ENCODE results near the gene VOPP1.
"Not testable (repeated sequence)": the region's sequence is repeated elsewhere in the genome, so short reads cannot be mapped to it uniquely, and the experiment has no call there.

VOPP1 gene

DNA sequence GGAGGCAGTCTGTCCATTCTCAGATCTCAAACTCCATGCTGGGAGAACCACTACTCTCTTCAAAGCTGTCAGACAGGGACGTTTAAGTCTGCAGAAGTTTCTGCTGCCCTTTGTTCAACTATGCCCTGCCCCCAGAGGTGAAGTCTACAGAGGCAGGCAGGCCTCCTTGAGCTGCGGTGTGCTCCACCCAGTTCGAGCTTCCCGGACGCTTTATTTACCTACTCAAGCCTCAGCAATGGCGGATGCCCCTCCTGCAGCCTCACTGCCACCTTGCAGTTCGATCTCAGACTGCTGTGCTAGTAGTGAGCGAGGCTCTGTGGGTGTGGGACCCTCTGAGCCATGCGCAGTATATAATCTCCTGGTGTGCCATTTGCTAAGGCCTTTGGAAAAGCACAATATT, 10.4 kb upstream of the VOPP1 start:
- not testable (repeated sequence) for DNase-seq

DNA sequence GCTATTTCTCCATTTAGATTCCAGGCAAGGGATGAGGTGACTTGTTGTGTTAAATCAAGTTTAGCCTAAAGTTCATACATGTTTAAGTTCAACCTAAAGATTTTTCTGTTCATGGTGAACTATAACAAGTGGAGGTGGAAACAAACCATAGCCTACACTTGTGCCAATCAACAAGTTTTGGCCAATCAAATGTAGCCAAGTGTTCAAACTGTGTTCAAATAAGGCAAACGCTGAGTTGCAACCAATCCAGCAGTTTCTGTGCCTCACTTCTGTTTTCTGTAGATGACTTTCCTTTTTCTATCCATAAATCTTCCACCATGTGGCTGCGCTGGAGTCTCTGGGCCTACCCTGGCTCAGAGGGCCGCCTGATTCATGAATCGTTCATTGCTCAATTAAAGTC, 4.5 kb upstream of the VOPP1 start:
- no peak for DNase-seq

DNA sequence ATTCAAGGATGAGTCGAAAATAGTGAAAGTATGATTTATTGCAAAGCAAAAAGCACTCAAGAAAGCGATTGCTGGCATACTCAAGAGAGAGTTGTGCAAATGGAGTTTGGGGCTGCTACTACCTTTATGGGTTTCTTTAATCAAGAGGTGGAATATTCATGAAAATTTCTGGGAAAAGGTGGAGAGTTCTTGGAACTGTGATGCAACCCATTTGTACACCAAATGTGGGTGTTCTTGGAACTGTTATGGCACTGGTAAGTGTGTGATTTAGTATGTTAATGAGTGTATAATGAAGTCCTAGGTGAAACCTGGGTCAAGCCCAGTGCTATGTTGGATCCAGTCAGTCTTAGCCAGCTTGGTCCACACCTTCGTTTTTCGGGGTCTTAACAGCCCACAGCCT, 3.4 kb upstream of the VOPP1 start:
- DNase-seq: no peak

DNA sequence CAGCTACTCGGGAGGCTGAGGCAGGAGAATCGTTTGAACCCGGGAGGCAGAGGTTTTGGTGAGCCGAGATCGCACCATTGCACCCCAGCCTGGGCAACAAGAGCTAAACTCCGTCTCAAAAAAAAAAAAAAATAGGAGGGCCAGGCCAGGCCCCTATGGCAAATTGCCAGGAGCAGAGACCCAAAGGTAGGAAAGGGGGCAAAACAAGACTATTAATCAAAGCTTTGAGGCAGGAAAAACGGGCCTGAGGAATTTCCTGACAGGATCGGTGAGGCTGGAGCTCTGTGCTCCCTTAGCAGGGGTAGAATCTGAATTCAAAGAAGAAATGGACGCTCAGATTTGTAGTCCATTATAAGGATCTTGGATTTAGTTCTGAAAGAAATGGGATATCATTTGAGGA, 2.8 kb upstream of the VOPP1 start:
- no peak for DNase-seq

DNA sequence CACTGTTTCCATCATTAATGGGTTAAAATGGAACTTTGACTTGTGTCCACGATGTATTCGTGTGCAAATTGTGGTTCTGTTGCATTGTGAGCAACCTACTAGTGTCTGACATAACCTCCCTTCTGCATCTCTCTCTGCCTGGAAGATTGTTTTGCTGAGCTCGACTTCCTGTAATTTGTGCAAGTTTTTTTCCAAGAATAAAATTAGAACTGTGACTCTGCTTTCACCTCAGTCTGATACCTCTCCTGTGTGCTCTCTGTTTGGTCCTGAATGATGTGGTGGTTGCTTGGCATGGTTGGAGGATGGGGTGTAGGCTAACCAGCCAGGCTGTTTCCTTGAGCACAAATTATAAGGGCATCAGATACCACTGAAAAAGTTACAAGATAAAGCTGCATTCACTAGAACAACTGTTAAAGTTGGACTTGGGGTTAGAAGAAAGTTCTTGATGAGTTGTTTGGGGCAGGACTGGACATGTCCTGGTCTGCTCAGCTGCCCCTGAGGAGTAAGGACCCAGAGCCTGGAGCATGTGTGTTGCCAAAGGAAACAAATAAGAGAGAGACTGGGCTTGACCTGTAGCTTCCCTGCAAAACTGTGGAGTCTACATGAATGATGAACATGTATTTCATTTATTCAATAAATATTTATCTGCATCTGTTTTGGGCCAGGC, 1.9 kb upstream of the VOPP1 start:
- DNase-seq: peak in 1 of 51 donors; percentile 28

DNA sequence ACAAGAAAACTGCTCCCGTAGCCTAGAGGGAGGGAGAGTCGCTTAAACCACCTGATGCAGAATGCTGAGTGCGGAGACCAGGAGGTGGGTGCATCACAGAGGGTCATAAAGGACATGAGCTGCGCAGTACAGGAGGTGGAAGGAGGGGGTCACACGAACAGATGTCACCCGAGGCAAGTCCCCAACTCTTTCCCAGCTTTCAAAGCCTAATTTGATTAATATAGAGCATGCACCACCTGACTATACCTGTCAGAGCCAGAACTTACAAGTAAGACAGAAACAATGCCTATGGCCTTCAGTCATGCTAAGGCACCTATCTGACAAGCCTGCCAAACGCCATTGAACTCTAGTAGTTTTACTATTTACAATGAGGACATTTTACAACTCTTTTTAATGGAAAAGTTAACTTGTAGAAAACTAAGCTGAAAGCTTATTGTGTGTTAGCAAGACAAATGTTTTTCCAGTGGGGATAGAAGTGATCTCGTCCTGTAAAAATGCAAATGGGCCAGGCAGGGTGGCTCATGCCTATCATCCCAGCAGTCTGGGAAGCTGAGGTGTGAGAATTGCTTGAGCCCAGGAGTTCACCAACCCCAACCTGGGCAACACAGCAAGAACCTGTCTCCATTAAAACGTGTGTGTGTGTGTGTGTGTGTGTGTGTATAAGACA, 1.1 kb upstream of the VOPP1 start:
- peak in 1 of 51 donors; percentile 62 for DNase-seq

DNA sequence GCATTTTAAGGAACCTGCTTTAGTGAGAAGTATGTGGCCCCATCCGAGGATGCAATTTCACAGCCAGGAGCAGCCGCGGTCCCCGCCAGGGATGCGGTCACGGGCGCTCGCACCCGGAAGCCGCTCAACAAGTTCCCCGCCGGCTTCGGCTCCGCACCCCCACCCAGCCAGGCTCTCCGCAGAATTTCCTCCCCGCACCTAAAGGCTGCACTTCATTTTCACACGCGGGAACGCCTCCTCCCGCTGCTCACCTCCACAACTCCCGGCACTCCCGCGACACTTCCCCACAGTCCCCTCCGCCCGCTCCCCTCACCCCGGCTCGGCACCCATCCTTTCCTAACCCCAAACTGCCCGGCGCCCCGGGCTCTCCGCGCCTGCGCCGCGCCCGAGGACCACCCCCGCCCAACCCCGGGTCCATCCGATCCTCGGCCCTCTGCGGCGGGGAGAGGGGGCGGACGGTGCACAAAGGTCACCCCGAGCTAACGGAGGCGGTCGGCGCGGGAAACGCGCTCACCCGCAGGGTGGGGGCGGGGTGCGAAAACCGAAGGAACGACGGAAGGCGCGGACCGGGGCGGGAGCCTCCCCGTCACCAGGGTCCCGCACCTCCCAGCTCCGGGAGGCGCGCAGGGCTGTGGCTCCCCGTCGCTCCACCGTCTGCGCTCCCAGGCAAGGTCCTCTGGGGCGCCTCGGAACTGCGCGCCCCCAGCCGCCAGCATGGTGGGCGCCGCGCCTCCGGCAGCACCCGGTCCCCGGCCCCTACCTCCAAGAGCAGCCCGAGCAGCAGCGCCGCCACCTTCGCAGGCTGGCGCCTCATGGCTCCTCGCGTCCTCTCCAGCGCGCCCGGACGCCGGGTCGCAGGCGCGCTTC, 558 bp downstream of the VOPP1 start:
- peak in 34 of 51 donors; percentile 10 to 70 (median 44) for DNase-seq

DNA sequence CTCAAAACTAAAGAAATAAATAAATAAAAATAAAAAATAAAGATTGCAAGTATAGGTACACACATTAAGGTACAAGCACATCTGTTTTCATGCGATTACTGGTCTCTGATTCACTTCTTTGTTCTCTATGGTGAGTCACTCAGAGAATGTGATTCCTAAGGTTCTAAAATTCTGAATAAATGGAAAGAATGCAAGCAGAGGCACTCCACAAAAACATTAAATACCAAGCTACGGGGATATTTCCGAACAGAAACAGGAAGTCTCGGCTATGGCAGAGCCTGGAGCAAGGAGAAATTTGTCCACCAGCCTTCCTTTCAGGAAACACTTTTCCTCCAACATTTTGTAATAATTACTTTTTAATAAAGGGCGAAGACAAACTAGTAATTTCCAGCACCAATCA, 1.4 kb downstream of the VOPP1 start:
- peak in 1 of 51 donors; percentile 17 for DNase-seq

DNA sequence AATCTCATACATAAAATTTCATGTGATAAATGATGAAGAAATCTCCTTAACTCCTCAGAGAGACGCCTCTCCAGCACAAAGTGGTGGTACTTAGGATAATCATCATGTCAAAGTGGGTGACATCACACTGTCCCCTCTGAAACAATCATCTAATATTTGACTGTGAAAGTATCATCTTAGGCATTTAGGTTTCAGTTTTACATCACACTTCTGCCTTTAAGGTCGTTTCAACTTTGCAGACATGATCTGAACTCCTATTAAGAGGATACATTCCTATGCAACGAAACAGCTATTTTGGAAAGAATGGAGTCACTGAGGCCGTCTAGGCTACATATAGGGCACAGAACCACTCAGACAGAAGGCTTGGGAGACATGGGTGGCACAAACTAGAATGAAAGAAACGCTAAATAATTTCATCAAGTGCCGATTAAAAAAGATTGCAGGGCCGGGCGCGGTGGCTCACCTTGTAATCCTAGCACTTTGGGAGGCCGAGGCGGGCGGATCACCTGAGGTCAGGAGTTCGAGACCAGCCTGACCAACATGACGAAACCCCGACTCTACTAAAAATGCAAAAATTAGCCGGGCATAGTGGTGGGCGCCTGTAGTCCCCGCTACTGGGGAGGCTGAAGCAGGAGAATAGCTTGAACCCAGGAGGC, 2.0 kb downstream of the VOPP1 start:
- DNase-seq: no peak

DNA sequence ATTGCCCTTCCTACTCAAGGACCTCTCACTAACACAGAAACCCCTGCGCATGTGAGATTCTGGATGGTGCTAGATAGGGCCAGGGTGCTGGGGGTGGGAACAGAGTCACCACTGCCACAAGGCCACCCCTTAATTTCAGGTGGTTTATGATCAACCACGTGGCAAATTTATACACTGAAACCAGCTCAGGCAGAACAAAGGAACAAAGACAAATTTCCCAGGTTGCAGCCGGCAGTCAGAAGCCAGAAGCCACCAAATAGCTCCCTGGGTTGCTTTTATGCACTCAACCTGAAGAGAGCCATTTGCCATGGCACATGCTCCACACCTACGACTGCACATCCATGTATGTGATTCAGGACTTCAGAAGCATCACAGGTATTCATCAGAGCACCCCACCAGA, 2.5 kb downstream of the VOPP1 start:
- no peak for DNase-seq

DNA sequence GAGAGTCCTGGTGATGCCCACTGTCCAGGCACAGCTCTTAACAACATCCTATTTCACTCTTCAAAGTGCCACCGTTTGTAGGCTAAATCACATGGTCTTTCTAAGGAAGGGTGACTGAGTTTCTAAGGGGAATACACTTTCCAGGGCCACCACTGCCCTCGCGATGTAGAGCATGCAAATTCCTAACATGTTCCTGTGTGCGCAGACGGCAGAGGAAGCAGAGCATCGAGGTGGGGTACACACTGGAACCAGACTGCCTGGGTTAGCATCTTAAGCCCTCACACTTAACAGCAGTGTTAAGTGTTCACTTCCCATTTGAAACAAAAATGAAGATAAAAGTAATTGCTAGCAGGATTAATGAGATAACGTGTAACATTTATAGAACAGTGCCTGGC, 3.0 kb downstream of the VOPP1 start:
- no peak for DNase-seq

DNA sequence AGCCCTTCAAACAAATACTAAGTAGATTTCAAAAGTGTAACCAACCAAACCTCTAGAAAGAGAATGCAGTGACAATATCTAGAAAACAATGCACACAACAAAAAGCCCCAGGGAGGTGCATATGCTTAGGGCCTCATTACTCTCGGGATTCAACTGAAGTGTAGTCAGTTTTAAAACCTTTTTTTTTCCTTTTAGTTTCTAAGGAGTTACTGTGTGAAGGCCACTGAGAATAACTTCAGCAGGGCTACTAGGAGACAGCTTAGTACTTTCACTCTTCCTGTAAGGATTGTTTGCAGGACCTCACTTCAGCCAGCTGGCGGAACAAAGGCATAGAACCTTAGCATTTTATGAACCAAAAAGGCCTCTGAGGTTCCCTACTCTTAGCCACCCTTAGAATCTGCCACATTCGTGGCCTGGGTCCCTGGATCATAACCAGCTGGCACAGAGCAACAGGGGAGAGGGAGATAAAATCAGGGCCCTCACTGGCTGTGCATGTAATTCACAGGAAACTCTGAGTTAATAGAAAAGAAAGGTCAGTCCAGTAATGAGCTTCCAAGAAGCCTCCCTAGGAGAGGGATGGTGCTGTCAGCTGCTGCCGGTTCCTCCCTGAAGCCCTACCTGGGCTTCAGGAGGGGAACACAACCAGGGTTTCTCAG, 3.6 kb downstream of the VOPP1 start:
- no peak for DNase-seq

DNA sequence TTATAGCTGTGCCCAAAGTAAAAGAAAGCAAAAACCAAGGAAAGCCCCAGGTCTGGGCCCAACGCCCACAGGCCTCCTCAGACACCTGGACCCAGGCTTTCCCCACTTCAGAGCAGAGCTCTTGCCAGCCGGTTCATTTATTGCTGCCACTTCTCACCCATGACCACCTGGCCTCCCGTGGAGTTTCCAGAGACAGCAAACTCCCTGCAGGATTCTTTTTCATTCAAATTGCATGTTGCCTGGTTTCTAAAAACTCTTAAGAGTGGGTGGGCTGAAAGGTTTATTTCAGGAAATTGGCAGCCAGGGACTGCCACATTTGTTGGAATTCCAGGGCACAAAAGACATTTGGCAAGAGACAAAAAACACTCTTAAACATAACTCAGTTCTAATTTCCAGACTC, 4.7 kb downstream of the VOPP1 start:
- DNase-seq: peak in 3 of 51 donors; percentile 13 to 24 (median 20)

DNA sequence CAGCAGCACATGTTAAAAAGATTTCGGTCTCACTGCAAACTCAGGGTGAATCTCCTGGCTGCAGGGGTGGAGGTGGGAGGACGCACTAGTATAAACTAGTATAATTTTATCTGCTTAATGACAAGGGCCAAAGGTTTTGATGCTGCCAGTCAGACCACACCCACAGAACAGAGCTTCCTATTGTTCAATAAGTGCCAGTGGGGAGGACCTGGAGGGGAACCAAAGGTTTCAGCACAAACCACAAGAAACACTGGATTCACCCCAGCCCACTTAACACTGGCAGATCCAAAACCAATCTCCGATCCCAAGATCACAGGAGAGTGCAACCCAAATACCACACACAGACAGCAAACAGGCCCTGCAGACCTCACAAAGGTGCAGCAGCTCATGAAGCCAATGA, 6.6 kb downstream of the VOPP1 start:
- DNase-seq: no peak

DNA sequence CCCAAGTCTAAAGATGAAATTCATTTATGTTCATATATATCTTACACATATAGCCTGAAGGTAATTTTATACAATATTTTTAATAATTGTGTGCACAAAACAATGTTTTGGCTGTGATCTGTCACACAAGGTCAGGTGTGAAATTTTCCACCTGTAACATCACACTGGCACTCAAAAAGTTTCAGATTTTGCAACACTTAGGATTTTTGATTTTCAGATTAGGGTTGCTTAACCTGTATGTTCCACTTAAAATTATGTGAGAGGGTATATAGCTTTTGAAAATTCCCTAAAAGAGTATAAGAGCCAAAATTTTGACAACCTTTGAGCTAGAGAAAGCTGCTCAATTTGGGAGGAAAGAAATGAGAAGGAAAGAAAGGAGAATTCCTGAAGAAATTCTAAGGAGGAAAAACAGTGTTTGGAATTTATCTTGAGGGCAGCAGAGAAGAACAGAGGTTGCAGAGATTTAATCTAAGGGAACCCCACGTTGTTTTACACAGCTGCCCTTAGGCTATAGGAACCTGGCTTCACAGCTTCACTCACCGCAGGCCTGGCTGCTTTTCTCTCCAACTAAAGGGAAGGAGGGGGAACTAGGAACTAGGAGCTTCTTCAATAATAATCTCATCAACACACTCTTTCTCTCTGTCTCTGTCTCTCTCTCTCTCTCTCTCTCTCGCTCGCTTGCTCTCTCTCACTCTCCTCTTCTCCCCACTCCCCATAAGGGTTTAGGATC, 8.5 kb downstream of the VOPP1 start:
- DNase-seq: no peak

DNA sequence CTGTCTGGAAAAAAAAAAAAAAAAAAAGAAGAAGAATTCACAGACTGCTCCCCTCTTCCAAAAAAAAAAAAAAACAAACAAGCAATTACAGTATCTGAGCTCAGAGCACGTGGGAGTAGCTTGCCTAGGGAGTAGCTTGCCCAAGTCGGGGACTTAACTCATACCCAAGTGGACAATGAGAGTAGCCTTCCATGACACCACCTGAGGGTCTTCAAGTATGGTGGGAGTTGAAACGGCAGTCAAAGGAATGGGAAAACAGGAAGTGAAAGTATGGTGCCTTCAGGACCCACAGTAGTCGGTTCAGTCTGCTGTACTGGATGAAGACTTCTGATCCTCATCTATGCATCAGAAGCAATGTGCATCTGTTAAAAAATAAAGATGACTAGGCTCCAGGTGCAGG, 10.6 kb downstream of the VOPP1 start:
- DNase-seq: no peak

DNA sequence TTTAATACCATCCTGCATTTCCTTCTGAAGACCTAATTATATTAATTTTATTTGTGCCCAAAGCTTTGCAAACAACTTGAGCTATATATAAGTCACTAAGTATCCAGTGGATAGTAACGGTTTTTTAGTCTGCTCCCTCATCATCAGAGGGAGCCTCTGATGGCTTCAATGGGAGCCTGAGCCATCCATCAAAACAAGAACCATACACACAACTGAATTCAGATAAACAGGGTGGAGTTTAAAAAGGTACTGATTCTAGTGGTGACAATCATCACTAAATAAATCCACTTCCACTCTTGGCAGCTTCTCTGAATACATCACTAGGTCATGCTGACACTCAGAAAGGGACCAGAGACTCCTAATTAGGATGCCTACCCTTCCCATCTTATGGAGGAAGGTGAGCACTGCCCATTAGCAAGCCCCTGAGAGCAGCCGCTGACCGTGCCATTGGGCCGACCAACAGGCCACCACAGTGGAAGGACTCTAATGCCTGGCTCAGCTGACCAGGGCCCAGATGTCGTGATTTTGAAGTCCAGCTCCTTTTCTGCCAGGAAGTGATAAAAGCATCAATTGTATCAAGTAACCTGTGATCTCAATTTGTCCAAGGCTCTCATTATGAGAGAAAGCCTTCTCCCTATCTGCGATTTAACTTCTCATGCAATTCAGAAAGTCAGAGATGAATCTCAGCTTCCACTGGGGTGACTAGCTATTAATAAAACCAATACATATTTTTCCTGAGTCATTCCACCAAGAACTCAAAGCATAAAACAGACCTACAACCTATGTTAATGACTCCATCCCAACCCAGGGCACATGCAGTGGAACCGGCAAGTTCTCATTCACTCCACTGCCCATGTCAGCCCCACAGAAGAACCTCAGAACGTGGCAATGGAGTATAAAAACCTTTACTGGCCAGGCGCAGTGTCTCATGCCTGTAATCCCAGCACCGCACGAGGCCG, 13.1 kb downstream of the VOPP1 start:
- DNase-seq: no peak

DNA sequence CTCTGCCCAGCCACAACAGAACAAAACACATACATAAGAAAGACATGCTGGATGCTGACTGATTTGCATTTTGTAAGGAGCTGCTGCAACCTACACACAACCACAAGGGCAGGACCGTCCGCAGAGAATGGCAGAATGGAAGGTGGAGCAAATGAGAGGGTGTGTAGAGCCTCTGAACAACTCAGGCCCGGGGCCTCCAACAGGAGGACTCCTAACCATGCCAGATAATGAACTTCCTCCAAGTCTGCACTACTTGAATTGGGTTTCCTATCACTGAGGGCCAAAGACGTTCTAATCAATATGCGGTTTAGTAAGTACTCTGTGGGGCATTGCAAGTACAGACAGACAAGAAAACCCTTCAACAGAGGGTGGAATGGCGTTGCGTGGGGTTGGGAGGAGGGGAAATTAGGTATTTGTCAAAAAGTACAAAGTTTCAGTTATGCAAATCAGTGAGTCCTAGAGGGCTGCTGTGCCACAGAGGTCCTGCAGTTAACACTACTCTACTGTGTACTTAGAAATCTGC, 14.6 kb downstream of the VOPP1 start:
- no peak for DNase-seq

DNA sequence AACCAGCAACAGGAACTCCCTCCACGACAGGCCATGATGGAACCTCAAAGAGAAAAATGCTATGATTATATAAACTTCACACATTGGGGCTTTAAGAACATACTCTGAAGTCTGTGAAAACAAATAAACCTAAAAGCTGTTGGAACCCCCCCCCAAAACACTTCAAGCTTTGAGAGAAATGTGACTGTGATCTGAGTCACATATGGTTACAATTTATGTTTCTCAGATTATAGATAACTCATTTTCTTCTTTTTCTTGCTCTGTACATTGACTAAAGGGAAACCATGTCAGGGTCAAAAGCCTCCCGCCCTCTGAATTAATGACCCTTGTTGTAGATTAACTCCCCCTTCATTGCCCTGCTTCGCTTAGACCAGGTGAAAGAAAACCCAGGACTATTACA, 15.8 kb downstream of the VOPP1 start:
- DNase-seq: no peak

All from hypothalamus (tissue), 51 donors.